ENCODE data around the gene UNC5B.

UNC5B gene

DNA sequence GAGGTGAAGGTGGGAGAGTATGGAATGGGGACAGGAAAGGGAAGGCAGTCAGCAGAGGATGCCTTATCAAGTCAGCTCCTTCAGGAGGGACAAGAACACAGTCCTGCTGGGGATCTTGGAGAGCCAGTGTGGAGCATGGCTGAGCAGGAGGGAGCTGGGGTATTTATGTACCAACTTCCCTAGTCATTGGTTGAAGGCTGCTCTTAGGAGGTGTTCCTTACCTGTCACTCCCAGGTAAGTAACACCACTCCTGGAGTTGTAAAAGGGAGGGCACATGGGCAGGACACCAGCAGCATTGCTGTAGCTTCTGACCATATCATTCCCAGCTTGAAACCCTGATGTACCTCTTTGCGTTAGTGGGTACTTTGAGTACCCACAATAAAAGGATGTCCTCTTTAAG lies 136.5 kb downstream of the UNC5B start:
- DNase-seq: no peak

DNA sequence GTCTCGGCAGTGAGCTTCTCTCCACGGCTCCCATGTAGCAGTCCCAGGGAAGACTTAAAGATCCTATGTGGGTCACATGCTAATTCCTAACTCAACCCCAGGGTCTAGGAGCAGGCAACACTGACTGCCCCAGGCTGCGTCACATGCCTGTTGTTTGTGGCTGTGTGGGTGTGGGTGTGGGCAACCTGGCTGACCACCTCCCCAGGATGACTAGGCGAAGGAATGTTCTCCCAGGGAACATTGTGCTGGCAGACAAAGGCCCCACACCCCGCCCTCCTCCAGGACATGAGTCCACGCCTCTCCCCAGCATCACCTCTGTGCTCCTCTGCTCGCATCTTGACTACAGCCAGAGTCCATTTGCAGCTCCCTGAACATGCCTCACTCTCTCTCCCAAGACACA lies 137.0 kb downstream of the UNC5B start:
- DNase-seq: no peak

DNA sequence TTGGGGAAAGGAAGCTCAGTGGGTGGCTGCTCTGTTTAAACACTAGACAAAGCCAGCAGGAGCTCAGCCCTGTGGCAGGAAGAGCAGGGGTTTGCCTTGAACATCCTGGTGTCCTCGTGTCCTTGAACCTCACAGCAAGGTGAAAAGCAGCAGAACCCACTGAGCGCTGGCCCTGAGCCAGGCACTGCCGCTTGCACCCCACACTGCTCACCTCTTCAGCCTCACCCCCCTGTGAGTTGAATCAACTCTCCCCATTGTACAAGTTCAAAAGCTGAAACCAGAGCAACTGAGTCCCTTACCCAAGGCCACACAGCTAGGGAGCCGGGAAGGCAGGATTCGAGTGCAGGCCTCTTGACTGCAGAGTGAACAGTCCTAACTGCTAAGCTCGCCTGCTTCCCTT lies 138.7 kb downstream of the UNC5B start:
- no peak for DNase-seq

DNA sequence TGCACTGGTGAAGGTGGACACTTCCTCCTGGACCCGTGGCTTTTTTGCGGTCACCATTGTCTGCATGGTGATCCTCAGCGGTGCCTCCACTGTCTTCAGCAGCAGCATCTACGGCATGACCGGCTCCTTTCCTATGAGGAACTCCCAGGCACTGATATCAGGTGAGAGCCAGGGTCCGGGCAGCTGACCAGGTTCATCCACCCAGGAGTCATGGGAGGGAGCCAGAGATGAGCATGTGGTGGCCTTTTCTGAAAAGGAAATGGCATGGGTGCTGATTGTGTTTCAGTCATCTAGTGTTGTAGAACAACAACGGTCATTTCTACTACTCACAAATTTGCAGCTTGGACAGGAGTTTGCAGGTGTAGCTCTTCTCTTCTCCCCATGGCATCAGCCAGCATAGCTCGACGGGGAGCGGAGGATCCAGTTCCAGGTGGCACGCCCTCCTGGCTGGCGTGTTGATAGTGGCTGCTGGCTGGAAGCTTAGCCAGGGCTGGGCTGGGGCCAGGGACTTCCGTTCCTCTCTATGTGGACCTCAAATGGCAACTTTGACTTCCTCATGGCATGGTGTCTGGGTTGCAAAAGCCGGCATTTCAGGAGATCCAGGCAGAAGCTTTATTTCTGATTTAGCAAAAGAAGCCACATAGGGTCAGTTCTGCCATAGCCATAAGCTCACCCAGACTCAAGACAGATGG lies 139.4 kb downstream of the UNC5B start:
- no peak for DNase-seq

Data from hematopoietic multipotent progenitor cell treated with erythropoietin and hydrocortisone succinate and interleukin-3 and kit ligand, for 4 days (in vitro differentiated cells).